Endothelial cell of umbilical vein (primary cell): ENCODE results near the gene ZDHHC14. TPM values are rescaled to one million over a fixed set of nuclear protein-coding genes. Genes with fewer than 3 reads are reported as not detected.

Experiments used
- BruUV-seq: library from RNA; stranded (reverse); fragments of 400-500 nt; replicated peaks from 2 replicates; lab custom pipeline; 2021; lab: Mats Ljungman, UMichigan
- CTCF ChIA-PET: fragments of 300-600, 350-600 bp; sonication (Branson Sonifier 250); formaldehyde crosslinking; loops from one replicate; lab custom pipeline; 2021; ENCODE audit warnings: antibody characterized with exemption, inconsistent platforms; lab: Charles Lee
- POLR2A ChIA-PET: fragments of 300-600, 350-600 bp; sonication (Branson Sonifier 250); formaldehyde crosslinking; loops from one replicate; lab custom pipeline; 2021; ENCODE audit warnings: antibody characterized with exemption, inconsistent platforms; lab: Charles Lee
- DNase-seq: peaks from one replicate; pipeline ENCODE4 v3.0.0-alpha.2; 2011; ENCODE audit warnings: low read depth, low spot score
- FAIRE-seq: peaks from 2 replicates; lab custom pipeline; 2011; peaks lifted over from hg19 to GRCh38; lab: Jason Lieb, UNC
- H2AFZ ChIP-seq: 2 replicates; pipeline ENCODE4 v1.6.0; 2012; ENCODE audit warnings: low read depth, low read length, control low read depth, inconsistent platforms
- H3K27ac ChIP-seq: 2 replicates; pipeline ENCODE4 v1.5.1; 2011; ENCODE audit warnings: low read depth, mild to moderate bottlenecking, control low read depth, low read length, moderate library complexity; ENCODE audit not compliant: insufficient read depth
- H3K27me3 ChIP-seq, 2 experiments: 2 replicates each; pipeline versions ENCODE4 v1.6.0 to v1.6.1; 2011; ENCODE audit warnings: low read length in 2 of 2, mixed read lengths in 1 of 2; ENCODE audit not compliant: control insufficient read depth in 2 of 2, insufficient read depth in 2 of 2
- H3K36me3 ChIP-seq, 2 experiments: 2 replicates in 1 of 2; 3 replicates in 1 of 2; pipeline ENCODE4 v1.5.1; 2011; ENCODE audit warnings: low read length in 2 of 2, mild to moderate bottlenecking in 1 of 2, moderate library complexity in 1 of 2; ENCODE audit not compliant: control insufficient read depth in 2 of 2, insufficient read depth in 2 of 2; ENCODE audit errors: extremely low read depth in 1 of 2
- H3K4me1 ChIP-seq: 3 replicates; pipeline ENCODE4 v1.5.1; 2011; ENCODE audit warnings: mild to moderate bottlenecking, low read length; ENCODE audit not compliant: control insufficient read depth, insufficient read depth; ENCODE audit errors: extremely low read depth
- H3K4me2 ChIP-seq: 2 replicates; pipeline ENCODE4 v1.6.1; 2011; ENCODE audit warnings: low read length, control low read depth, mixed read lengths; ENCODE audit not compliant: insufficient read depth
- H3K4me3 ChIP-seq, 3 experiments: fragments of 200-600 bp in 1 of 3; sonication (generic), shearing (Covaris generic) in 1 of 3; replicated peaks in 1 of 3; 2 replicates each; pipeline ENCODE4 v1.5.1; 2011 to 2016; ENCODE audit warnings: control low read depth in 3 of 3, low read length in 3 of 3, mild to moderate bottlenecking in 2 of 3, inconsistent platforms in 1 of 3, low read depth in 1 of 3, moderate library complexity in 1 of 3; ENCODE audit not compliant: insufficient read depth in 1 of 3
- H3K79me2 ChIP-seq: 2 replicates; pipeline ENCODE4 v1.6.0; 2012; ENCODE audit warnings: low read length, inconsistent platforms; ENCODE audit not compliant: control insufficient read depth, insufficient read depth
- H3K9ac ChIP-seq: replicated peaks from 2 replicates; pipeline ENCODE3; 2011; ENCODE audit warnings: low read length, control low read depth; ENCODE audit not compliant: insufficient read depth; ENCODE audit errors: extremely low read depth
- H3K9me1 ChIP-seq: replicated peaks from 3 replicates; pipeline ENCODE4 v1.6.0; 2011; ENCODE audit warnings: mild to moderate bottlenecking, low read length; ENCODE audit not compliant: control insufficient read depth, insufficient read depth; ENCODE audit errors: extremely low read depth
- H3K9me3 ChIP-seq: replicated peaks from 2 replicates; pipeline ENCODE4 v1.5.1; 2012; ENCODE audit warnings: low read length, inconsistent platforms; ENCODE audit not compliant: control insufficient read depth, insufficient read depth
- H4K20me1 ChIP-seq: replicated peaks from 2 replicates; pipeline ENCODE3; 2011; ENCODE audit warnings: mild to moderate bottlenecking, low read length; ENCODE audit not compliant: control insufficient read depth, insufficient read depth; ENCODE audit errors: extremely low read depth
- EZH2 ChIP-seq: IDR thresholded peaks from 2 replicates; pipeline ENCODE4 v1.6.1; 2012; ENCODE audit warnings: borderline replicate concordance, low read depth, mild to moderate bottlenecking, moderate library complexity, low read length, inconsistent platforms; ENCODE audit not compliant: severe bottlenecking
- FOS ChIP-seq: IDR thresholded peaks from 2 replicates; pipeline ENCODE4 v1.6.1; 2011; ENCODE audit warnings: mild to moderate bottlenecking, low read length, moderate library complexity, borderline replicate concordance; ENCODE audit not compliant: insufficient read depth
- GATA2 ChIP-seq: IDR thresholded peaks from 2 replicates; pipeline ENCODE4 v1.7.0; 2011; ENCODE audit warnings: low read depth, mild to moderate bottlenecking, moderate library complexity, mixed read lengths, low read length; ENCODE audit not compliant: insufficient read length, insufficient read depth
- JUN ChIP-seq: IDR thresholded peaks from 2 replicates; pipeline ENCODE4 v1.6.1; 2011; ENCODE audit warnings: borderline replicate concordance, low read depth; ENCODE audit not compliant: insufficient read length, insufficient read depth
- MYC ChIP-seq: IDR thresholded peaks from one replicate; pipeline ENCODE4 v1.6.1; 2011; ENCODE audit warnings: mild to moderate bottlenecking, low read depth, low read length
- POLR2A ChIP-seq: IDR thresholded peaks from 2 replicates; pipeline ENCODE4 v1.6.1; 2012; ENCODE audit warnings: low read depth, mild to moderate bottlenecking, control low read depth, low read length
- POLR2AphosphoS5 ChIP-seq: IDR thresholded peaks from 2 replicates; pipeline ENCODE4 v1.6.1; 2012; ENCODE audit warnings: low read depth, mild to moderate bottlenecking, control low read depth, low read length, moderate library complexity; ENCODE audit not compliant: insufficient read depth
- dilution Hi-C: fragments of 300-500 bp; cut with MboI; formaldehyde crosslinking; loops from one replicate; pipeline ENCODE4 v1.15.0; 2019; ENCODE audit warnings: low sequenced_read_pairs; ENCODE audit not compliant: extremely low pct_ligation_motif_present
- intact Hi-C: fragments of 100-400 bp; cut with micrococcal nuclease; formaldehyde crosslinking; loops from one replicate; pipeline ENCODE4 v1.10.0; 2022
- polyA plus RNA-seq, 4 experiments: library from polyadenylated mRNA; depleted of rRNA in 3 of 4; stranded (reverse) in 3 of 4; unstranded in 1 of 4; fragments of >200 nt; gene quantifications; 2 replicates each; pipeline versions ENCODE4 v1.2.1 to v1.2.3, GENCODE V29; 2011 to 2012; ENCODE audit warnings: missing spikeins in 1 of 4
- total RNA-seq: library from RNA; stranded (reverse); gene quantifications from 2 replicates; pipeline ENCODE4 v1.2.3, GENCODE V29; 2021
- TF ChIP-seq, protein P1 (sequence below), 2 donors: IDR thresholded peaks; 1 replicate in 1 of 2; 2 replicates in 1 of 2; pipeline ENCODE4 v1.5.1; 2011; ENCODE audit warnings: low read length in 2 of 2, mild to moderate bottlenecking in 2 of 2, moderate library complexity in 2 of 2, control low read depth in 1 of 2, inconsistent platforms in 1 of 2, low read depth in 1 of 2; ENCODE audit not compliant: insufficient read depth in 1 of 2; ENCODE audit errors: extremely low read depth in 1 of 2
- TF ChIP-seq, protein P2 (sequence below): IDR thresholded peaks from 2 replicates; pipeline ENCODE4 v1.6.1; 2011; ENCODE audit not compliant: insufficient read depth, insufficient read length

ZDHHC14 gene
- total and polyA plus RNA-seq, 2 donors (not counting 3 experiments of a cell fraction or from before 2014, with no cell fraction given), result 23.0 to 25.6 TPM

DNA sequence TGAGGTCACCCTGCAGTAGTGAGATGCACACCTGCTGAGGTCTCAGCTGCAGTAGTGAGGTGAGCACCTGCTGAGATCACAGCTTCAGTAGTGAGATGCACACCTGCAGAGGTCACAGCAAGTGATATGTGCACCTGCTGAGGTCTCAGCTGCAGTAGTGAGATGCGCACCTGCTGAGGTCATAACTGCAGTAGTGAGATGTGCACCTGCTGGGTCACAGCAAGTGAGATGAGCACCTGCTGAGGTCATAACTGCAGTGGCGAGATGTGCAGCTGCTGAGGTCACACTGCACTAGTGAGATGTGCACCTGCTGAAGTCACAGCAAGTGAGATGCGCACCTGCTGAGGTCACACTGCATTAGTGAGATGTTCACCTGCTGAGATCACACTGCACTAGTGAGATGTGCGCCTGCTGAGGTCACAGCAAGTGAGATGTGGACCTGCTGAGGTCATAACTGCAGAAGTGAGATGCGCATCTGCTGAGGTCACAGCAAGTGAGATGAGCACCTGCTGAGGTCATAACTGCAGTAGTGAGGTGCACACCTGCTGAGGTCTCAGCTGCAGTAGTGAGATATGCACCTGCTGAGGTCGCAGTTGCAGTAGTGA lies 20.8 kb downstream of the ZDHHC14 start:
- H2AFZ ChIP-seq, result no peak overlapping the region
- FAIRE-seq (no peak), DNase-seq (no peak)
- no peak overlapping the region for H3K27ac ChIP-seq
- no TSS peak for BruUV-seq
- peaks cover 0 to 5% of the 10 kb centered on the region in 2 experiments for H3K36me3 ChIP-seq
- no peaks in the 10 kb centered on the region for H3K9me3 ChIP-seq
- H4K20me1 ChIP-seq, result no peaks in the 10 kb centered on the region
- no peaks in the 10 kb centered on the region for H3K4me1 ChIP-seq
- intact Hi-C loops, result no loop called here
- TF ChIP-seq, protein P1, sequence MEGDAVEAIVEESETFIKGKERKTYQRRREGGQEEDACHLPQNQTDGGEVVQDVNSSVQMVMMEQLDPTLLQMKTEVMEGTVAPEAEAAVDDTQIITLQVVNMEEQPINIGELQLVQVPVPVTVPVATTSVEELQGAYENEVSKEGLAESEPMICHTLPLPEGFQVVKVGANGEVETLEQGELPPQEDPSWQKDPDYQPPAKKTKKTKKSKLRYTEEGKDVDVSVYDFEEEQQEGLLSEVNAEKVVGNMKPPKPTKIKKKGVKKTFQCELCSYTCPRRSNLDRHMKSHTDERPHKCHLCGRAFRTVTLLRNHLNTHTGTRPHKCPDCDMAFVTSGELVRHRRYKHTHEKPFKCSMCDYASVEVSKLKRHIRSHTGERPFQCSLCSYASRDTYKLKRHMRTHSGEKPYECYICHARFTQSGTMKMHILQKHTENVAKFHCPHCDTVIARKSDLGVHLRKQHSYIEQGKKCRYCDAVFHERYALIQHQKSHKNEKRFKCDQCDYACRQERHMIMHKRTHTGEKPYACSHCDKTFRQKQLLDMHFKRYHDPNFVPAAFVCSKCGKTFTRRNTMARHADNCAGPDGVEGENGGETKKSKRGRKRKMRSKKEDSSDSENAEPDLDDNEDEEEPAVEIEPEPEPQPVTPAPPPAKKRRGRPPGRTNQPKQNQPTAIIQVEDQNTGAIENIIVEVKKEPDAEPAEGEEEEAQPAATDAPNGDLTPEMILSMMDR (IDR thresholded peaks at IDR 0.05; ENCODE audit: extremely low read depth in 1 of 2, insufficient read depth in 1 of 2, low read depth in 1 of 2, low read length in 2 of 2), result no peak
- no peak for TF ChIP-seq JUN
- no peak for TF ChIP-seq POLR2AphosphoS5
- TF ChIP-seq POLR2A, result no peak
- no peak for TF ChIP-seq EZH2
- no peak for TF ChIP-seq GATA2
- TF ChIP-seq MYC, result no peak
- TF ChIP-seq, protein P2, sequence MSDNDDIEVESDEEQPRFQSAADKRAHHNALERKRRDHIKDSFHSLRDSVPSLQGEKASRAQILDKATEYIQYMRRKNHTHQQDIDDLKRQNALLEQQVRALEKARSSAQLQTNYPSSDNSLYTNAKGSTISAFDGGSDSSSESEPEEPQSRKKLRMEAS, result no peak
- no peak for TF ChIP-seq FOS
- H3K9ac ChIP-seq, result no peak overlapping the region
- no peak overlapping the region for H3K4me3 ChIP-seq
- H3K4me2 ChIP-seq, result no peak overlapping the region
- H3K27me3 ChIP-seq, result no peaks in the 10 kb centered on the region
- dilution Hi-C loops, result no loop called here
- no peaks in the 10 kb centered on the region for H3K79me2 ChIP-seq
- ChIA-PET POLR2A (no interaction called here), CTCF (no interaction called here)
- no peaks in the 10 kb centered on the region for H3K9me1 ChIP-seq
